Endodermal cell (in vitro differentiated cells): ENCODE data around the gene MAL. TPM values are rescaled to one million over a fixed set of nuclear protein-coding genes. Genes with fewer than 3 reads are reported as not detected.

Experiments used
- DNase-seq: peaks from one replicate; pipeline ENCODE4 v3.0.0-alpha.2; 2017
- H3K27ac ChIP-seq: 2 replicates; pipeline ENCODE4 v1.5.1; 2013; ENCODE audit warnings: mild to moderate bottlenecking, low read depth, low read length, moderate library complexity
- H3K27me3 ChIP-seq: 2 replicates; pipeline ENCODE4 v1.6.1; 2013; ENCODE audit warnings: mild to moderate bottlenecking, low read length, moderate library complexity; ENCODE audit not compliant: insufficient read depth, control insufficient read depth, poor library complexity, severe bottlenecking
- H3K36me3 ChIP-seq: 2 replicates; pipeline ENCODE4 v1.7.0; 2013; ENCODE audit warnings: mild to moderate bottlenecking, low read length, moderate library complexity; ENCODE audit not compliant: control insufficient read depth, insufficient read depth
- H3K4me1 ChIP-seq: one replicate; pipeline ENCODE4 v1.7.0; 2013; ENCODE audit warnings: low read length; ENCODE audit not compliant: control insufficient read depth, insufficient read depth
- H3K4me3 ChIP-seq: 2 replicates; pipeline ENCODE4 v1.5.1; 2013; ENCODE audit warnings: mild to moderate bottlenecking, low read length, moderate library complexity
- H3K9ac ChIP-seq: 2 replicates; pipeline ENCODE4 v1.6.1; 2013; ENCODE audit warnings: mild to moderate bottlenecking, low read length, moderate library complexity; ENCODE audit not compliant: poor library complexity, severe bottlenecking; ENCODE audit errors: extremely low read depth
- H3K9me3 ChIP-seq: 2 replicates; pipeline ENCODE4 v1.6.1; 2013; ENCODE audit warnings: mild to moderate bottlenecking, low read length, moderate library complexity; ENCODE audit not compliant: control insufficient read depth
- H3K27ac Mint-ChIP-seq: 2 replicates; pipeline ENCODE4 v1.8.0; 2020; ENCODE audit warnings: mixed read lengths
- H3K27me3 Mint-ChIP-seq: 2 replicates; pipeline ENCODE4 v1.8.0; 2021; ENCODE audit warnings: mild to moderate bottlenecking, mixed read lengths; ENCODE audit not compliant: insufficient read depth
- H3K36me3 Mint-ChIP-seq: 2 replicates; pipeline ENCODE4 v1.8.0; 2020; ENCODE audit warnings: low read depth, mixed read lengths
- H3K4me1 Mint-ChIP-seq: 2 replicates; pipeline ENCODE4 v1.8.0; 2020; ENCODE audit warnings: mixed read lengths
- H3K4me3 Mint-ChIP-seq: 2 replicates; pipeline ENCODE4 v1.8.0; 2020; ENCODE audit warnings: mild to moderate bottlenecking, moderate library complexity, mixed read lengths
- H3K9me3 Mint-ChIP-seq: 2 replicates; pipeline ENCODE4 v1.8.0; 2020; ENCODE audit warnings: mild to moderate bottlenecking, mixed read lengths
- WGBS, 2 experiments: methylation state at CpG; one replicate each; pipeline versions ENCODE4 v1.1.5 to v1.1.7; 2013; ENCODE audit warnings: missing lambda C conversion rate in 2 of 2, mixed read lengths in 1 of 2; ENCODE audit not compliant: insufficient coverage in 1 of 2, insufficient read length in 1 of 2; 5-methylcytosine and 5-hydroxymethylcytosine counted together
- total RNA-seq, 2 donors: library from RNA; stranded (reverse); fragmentation: NEBNext Ultra II Directional in 1 of 2; extraction: Animal tissue kit (Norgen Biotek cat#: 25700) in 1 of 2; gene quantifications; 2 replicates in 1 of 2; 3 replicates in 1 of 2; pipeline ENCODE4 v1.2.1, GENCODE V29; 2021
- TF ChIP-seq, protein P1 (sequence below): fragments of 200-600 bp; sonication (generic); conservative IDR thresholded peaks from 2 replicates; pipeline ENCODE4 v1.5.0; 2021; ENCODE audit warnings: antibody characterized with exemption, mild to moderate bottlenecking

The MAL gene
- total RNA-seq, 2 donors from 2014 or later = not detected

DNA sequence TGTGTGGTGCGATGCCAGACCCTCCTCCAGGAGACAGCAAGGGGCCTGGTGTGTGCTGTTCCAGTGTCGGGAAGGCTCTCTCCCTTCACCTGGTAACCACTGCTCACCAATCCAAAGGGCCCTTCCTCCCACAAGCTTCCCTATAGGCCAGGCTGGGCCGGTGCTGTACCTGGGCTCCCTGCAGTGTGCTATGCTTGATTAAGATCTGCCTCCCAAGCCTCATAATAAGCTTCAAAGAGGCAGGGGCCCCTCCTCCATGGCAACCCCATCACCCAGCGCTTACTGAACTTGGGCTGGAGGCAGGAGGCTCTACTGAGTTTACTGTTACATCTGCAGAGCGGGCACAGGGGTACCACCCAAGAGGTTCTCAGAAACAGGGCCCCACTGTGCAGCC is 4.5 kb upstream of the MAL start:
- WGBS, 2 experiments = 86 to 87% methylated on average over 2 to 5 of the region's 5 CpGs
- H3K27ac Mint-ChIP-seq = no peak overlapping the region
- H3K9me3 Mint-ChIP-seq = no peaks in the 10 kb centered on the region
- Histone ChIP-seq H3K4me1 (no peaks in the 10 kb centered on the region), H3K4me3 (no peak overlapping the region), H3K27me3 (peaks cover 45% of the 10 kb centered on the region), H3K27ac (no peak overlapping the region), H3K9ac (no peak overlapping the region), H3K36me3 (no peaks in the 10 kb centered on the region), H3K9me3 (no peaks in the 10 kb centered on the region)
- H3K27me3 Mint-ChIP-seq = peaks cover 50% of the 10 kb centered on the region
- peaks cover 13% of the 10 kb centered on the region for H3K4me1 Mint-ChIP-seq
- no peak for DNase-seq
- TF ChIP-seq, protein P1, sequence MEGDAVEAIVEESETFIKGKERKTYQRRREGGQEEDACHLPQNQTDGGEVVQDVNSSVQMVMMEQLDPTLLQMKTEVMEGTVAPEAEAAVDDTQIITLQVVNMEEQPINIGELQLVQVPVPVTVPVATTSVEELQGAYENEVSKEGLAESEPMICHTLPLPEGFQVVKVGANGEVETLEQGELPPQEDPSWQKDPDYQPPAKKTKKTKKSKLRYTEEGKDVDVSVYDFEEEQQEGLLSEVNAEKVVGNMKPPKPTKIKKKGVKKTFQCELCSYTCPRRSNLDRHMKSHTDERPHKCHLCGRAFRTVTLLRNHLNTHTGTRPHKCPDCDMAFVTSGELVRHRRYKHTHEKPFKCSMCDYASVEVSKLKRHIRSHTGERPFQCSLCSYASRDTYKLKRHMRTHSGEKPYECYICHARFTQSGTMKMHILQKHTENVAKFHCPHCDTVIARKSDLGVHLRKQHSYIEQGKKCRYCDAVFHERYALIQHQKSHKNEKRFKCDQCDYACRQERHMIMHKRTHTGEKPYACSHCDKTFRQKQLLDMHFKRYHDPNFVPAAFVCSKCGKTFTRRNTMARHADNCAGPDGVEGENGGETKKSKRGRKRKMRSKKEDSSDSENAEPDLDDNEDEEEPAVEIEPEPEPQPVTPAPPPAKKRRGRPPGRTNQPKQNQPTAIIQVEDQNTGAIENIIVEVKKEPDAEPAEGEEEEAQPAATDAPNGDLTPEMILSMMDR = no peak
- no peak overlapping the region for H3K4me3 Mint-ChIP-seq
- H3K36me3 Mint-ChIP-seq = no peaks in the 10 kb centered on the region

DNA sequence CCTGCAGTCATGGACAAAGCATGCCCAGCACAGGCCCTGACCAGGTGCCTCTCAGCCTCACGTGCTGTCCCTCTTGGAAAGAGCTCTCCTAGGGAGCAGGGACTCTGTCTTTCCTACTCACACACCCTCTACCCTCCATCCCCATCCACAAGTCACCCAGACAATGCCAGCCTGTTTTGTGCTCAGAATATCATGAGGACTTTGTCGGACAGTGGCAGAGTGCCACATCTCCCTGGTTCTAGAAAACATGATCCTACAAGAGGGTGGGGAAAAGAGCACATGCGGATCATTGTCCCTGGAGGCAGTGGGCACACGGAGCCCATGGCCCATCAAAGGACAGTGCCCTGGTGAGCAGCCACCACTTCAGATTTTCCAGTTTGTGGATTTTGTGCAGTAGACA is 3.7 kb upstream of the MAL start:
- H3K27ac ChIP-seq = no peak overlapping the region
- Mint-ChIP-seq H3K27ac (no peak overlapping the region), H3K4me1 (peaks cover 19% of the 10 kb centered on the region), H3K27me3 (peaks cover 56% of the 10 kb centered on the region), H3K36me3 (no peaks in the 10 kb centered on the region), H3K9me3 (no peaks in the 10 kb centered on the region), H3K4me3 (no peak overlapping the region)
- H3K4me3 ChIP-seq = no peak overlapping the region
- TF ChIP-seq, protein P1 = no peak
- no peaks in the 10 kb centered on the region for H3K36me3 ChIP-seq
- peaks cover 53% of the 10 kb centered on the region for H3K27me3 ChIP-seq
- H3K9me3 ChIP-seq = no peaks in the 10 kb centered on the region
- no peak for DNase-seq
- H3K4me1 ChIP-seq = no peaks in the 10 kb centered on the region
- no peak overlapping the region for H3K9ac ChIP-seq
- 74 to 100% methylated on average over 2 to 4 of the region's 4 CpGs for WGBS, 2 experiments

- Mint-ChIP-seq H3K9me3 (no peaks in the 10 kb centered on the region), H3K27ac (no peak overlapping the region), H3K36me3 (no peaks in the 10 kb centered on the region), H3K27me3 (peaks cover 62% of the 10 kb centered on the region), H3K4me3 (no peak overlapping the region), H3K4me1 (peaks cover 25% of the 10 kb centered on the region)
- H3K27me3 ChIP-seq = peaks cover 60% of the 10 kb centered on the region
- H3K36me3 ChIP-seq = no peaks in the 10 kb centered on the region
- H3K9ac ChIP-seq = no peak overlapping the region
- no peaks in the 10 kb centered on the region for H3K4me1 ChIP-seq
- TF ChIP-seq, protein P1 = peak; percentile 91
- DNase-seq = peak; percentile 94
- WGBS, 2 experiments = 35 to 51% methylated on average over 11 to 15 of the region's 15 CpGs
- no peak overlapping the region for H3K4me3 ChIP-seq
- H3K27ac ChIP-seq = no peak overlapping the region
- H3K9me3 ChIP-seq = no peaks in the 10 kb centered on the region
These were observed 2.9 kb upstream of the MAL start for GRCh38 chr2:95022309-95023221.
